ENCODE measurements around the gene CEACAM16.
"Not testable (repeated sequence)": the region's sequence is repeated elsewhere in the genome, so short reads cannot be mapped to it uniquely, and the experiment has no call there.

DNA sequence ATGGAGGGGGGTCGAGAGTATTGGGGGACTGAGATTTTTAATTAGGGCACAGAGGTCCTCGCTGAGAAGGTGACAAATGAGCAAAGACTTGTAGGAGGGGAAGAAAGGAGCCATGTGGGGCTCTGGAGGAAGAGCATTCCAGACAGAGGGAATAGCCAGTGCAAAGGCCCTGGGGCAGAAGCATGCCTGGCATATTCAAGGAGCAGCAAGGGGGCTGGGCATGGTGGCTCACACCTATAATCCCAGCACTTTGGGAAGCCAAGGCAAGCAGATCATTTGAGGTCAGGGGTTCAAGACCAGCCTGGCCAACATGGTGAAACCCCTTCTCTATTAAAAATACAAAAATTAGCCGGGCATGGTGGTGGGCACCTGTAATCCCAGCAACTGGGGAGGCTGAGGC, 14.6 kb upstream of the CEACAM16 start:
- TF ChIP-seq, protein P1, sequence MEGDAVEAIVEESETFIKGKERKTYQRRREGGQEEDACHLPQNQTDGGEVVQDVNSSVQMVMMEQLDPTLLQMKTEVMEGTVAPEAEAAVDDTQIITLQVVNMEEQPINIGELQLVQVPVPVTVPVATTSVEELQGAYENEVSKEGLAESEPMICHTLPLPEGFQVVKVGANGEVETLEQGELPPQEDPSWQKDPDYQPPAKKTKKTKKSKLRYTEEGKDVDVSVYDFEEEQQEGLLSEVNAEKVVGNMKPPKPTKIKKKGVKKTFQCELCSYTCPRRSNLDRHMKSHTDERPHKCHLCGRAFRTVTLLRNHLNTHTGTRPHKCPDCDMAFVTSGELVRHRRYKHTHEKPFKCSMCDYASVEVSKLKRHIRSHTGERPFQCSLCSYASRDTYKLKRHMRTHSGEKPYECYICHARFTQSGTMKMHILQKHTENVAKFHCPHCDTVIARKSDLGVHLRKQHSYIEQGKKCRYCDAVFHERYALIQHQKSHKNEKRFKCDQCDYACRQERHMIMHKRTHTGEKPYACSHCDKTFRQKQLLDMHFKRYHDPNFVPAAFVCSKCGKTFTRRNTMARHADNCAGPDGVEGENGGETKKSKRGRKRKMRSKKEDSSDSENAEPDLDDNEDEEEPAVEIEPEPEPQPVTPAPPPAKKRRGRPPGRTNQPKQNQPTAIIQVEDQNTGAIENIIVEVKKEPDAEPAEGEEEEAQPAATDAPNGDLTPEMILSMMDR (IDR thresholded peaks at IDR 0.05; ENCODE audit: poor library complexity, severe bottlenecking): not testable (repeated sequence)
- not testable (repeated sequence) for TF ChIP-seq POLR2AphosphoS5 (IDR thresholded peaks at IDR 0.05)
